Stomach (tissue), 9 donors: ENCODE measurements around the gene UQCRC1. TPM values are rescaled to one million over a fixed set of nuclear protein-coding genes. Genes with fewer than 3 reads are reported as not detected.

ENCODE experiments used
- DNase-seq, 2 donors: peaks; one replicate each; pipeline versions ENCODE4 v3.0.0 to v3.0.0-alpha.2; 2013 to 2019
- H3K27ac ChIP-seq, 5 donors: fragments of 200-600 bp in 4 of 5; sonication (generic) in 4 of 5; one replicate each; pipeline ENCODE4 v1.5.1; 2013 to 2019; ENCODE audit warnings: mild to moderate bottlenecking in 1 of 5, moderate library complexity in 1 of 5
- H3K27me3 ChIP-seq, 3 donors: fragments of 200-600 bp; sonication (generic); one replicate each; pipeline ENCODE4 v1.5.1; 2017 to 2019; ENCODE audit warnings: mixed run types in 1 of 3
- H3K36me3 ChIP-seq, 4 donors: fragments of 200-600 bp; sonication (generic); 1 replicate in 3 of 4; 2 replicates in 1 of 4; pipeline ENCODE4 v1.5.1; 2016 to 2019
- H3K4me1 ChIP-seq, 4 donors: fragments of 200-600 bp; sonication (generic); one replicate each; pipeline ENCODE4 v1.5.1; 2016 to 2019
- H3K4me3 ChIP-seq, 4 donors: fragments of 200-600 bp; sonication (generic) in 3 of 4; one replicate each; pipeline ENCODE4 v1.5.1; 2016 to 2019; ENCODE audit warnings: mild to moderate bottlenecking in 1 of 4
- H3K9me3 ChIP-seq, 4 donors: fragments of 200-600 bp; sonication (generic); one replicate each; pipeline ENCODE4 v1.5.1; 2016 to 2019
- EP300 ChIP-seq: sonication (generic); formaldehyde crosslinking; IDR thresholded peaks from one replicate; pipeline ENCODE4 v1.6.1; 2017; ENCODE audit warnings: antibody characterized with exemption
- POLR2A ChIP-seq, 4 donors: fragments of 450-650 bp; IDR thresholded peaks; one replicate each; pipeline ENCODE4 v1.6.1; 2016; ENCODE audit warnings: antibody characterized with exemption in 4 of 4, control low read depth in 2 of 4, mild to moderate bottlenecking in 1 of 4, moderate library complexity in 1 of 4
- POLR2AphosphoS5 ChIP-seq, 3 donors: sonication (generic); formaldehyde crosslinking; IDR thresholded peaks; one replicate each; pipeline ENCODE4 v1.6.1; 2016; ENCODE audit warnings: antibody characterized with exemption in 3 of 3
- WGBS, 5 donors: extraction: QIAGEN DNeasy Blood & Tissue Kit in 3 of 5; methylation state at CpG; one replicate each; pipeline versions ENCODE4 v1.1.5 to v1.1.7; 2013 to 2018; 5-methylcytosine and 5-hydroxymethylcytosine counted together
- intact Hi-C: fragments of 100-400 bp; cut with DNase I; formaldehyde crosslinking; loops from one replicate; pipeline ENCODE4 v1.15.1; 2023; ENCODE audit warnings: low total_unique reads
- polyA plus RNA-seq, 3 donors: library from polyadenylated mRNA; stranded (reverse); fragments of 200-250 nt; gene quantifications; one replicate each; pipeline ENCODE4 v1.2.3, GENCODE V29; 2013
- total RNA-seq, 5 donors: library from RNA; depleted of rRNA; stranded (reverse); fragments of >200 nt; gene quantifications; one replicate each; pipeline versions ENCODE4 v1.1.0 to v1.2.3, GENCODE V29; 2014 to 2016
- TF ChIP-seq, protein P1 (sequence below), 7 experiments: fragments of 450-650 bp in 4 of 7; fragments of 200-600 bp in 3 of 7; sonication (generic) in 3 of 7; IDR thresholded peaks; one replicate each; pipeline ENCODE4 v1.5.1; 2016 to 2019; ENCODE audit warnings: antibody characterized with exemption in 7 of 7, control low read depth in 2 of 7, mild to moderate bottlenecking in 1 of 7
- donor health status: healthy with polysubstance abuse.
- donor health status: Bipolar disorder and iron deficiency.
- donor health status: healthy.

Gene UQCRC1
- total and polyA plus RNA-seq, 8 donors: 178 to 568 (median 277) TPM

- DNase-seq: no peak
- Histone ChIP-seq H3K27ac (no peak overlapping the region), H3K4me3 (no peak overlapping the region), H3K36me3 (no peaks in the 10 kb centered on the region), H3K27me3 (no peaks in the 10 kb centered on the region), H3K4me1 (peaks cover 0 to 14% (median 0%) of the 10 kb centered on the region in 4 donors), H3K9me3 (no peaks in the 10 kb centered on the region)
- intact Hi-C loops: no loop called here
- WGBS, 5 donors: 78 to 87% (median 80%) methylated on average over 5 of the region's 5 CpGs
- TF ChIP-seq, protein P1, sequence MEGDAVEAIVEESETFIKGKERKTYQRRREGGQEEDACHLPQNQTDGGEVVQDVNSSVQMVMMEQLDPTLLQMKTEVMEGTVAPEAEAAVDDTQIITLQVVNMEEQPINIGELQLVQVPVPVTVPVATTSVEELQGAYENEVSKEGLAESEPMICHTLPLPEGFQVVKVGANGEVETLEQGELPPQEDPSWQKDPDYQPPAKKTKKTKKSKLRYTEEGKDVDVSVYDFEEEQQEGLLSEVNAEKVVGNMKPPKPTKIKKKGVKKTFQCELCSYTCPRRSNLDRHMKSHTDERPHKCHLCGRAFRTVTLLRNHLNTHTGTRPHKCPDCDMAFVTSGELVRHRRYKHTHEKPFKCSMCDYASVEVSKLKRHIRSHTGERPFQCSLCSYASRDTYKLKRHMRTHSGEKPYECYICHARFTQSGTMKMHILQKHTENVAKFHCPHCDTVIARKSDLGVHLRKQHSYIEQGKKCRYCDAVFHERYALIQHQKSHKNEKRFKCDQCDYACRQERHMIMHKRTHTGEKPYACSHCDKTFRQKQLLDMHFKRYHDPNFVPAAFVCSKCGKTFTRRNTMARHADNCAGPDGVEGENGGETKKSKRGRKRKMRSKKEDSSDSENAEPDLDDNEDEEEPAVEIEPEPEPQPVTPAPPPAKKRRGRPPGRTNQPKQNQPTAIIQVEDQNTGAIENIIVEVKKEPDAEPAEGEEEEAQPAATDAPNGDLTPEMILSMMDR (IDR thresholded peaks at IDR 0.05): no peak
- TF ChIP-seq EP300 (no peak), POLR2AphosphoS5 (IDR thresholded peaks at IDR 0.05) (no peak), POLR2A (IDR thresholded peaks at IDR 0.05) (no peak)
These were observed 42.4 kb downstream of the UQCRC1 start for GRCh38 chr3:48567090-48567489.

- intact Hi-C loops: no loop called here
- DNase-seq: no peak
- Histone ChIP-seq H3K4me1 (peaks cover 1 to 14% (median 2%) of the 10 kb centered on the region in 4 donors), H3K27ac (no peak overlapping the region), H3K27me3 (no peaks in the 10 kb centered on the region), H3K4me3 (no peak overlapping the region), H3K9me3 (no peaks in the 10 kb centered on the region), H3K36me3 (no peaks in the 10 kb centered on the region)
- TF ChIP-seq, protein P1 (IDR thresholded peaks at IDR 0.05): no peak
- TF ChIP-seq POLR2AphosphoS5 (IDR thresholded peaks at IDR 0.05) (no peak), EP300 (no peak), POLR2A (IDR thresholded peaks at IDR 0.05) (no peak)
- 87 to 94% (median 88%) methylated on average over 3 to 9 of the region's 9 CpGs for WGBS, 5 donors
These were observed 43.1 kb downstream of the UQCRC1 start for GRCh38 chr3:48566401-48566760.

- Histone ChIP-seq H3K9me3 (no peaks in the 10 kb centered on the region), H3K27me3 (no peaks in the 10 kb centered on the region), H3K27ac (no peak overlapping the region), H3K4me3 (no peak overlapping the region), H3K36me3 (no peaks in the 10 kb centered on the region), H3K4me1 (peaks cover 7 to 20% (median 8%) of the 10 kb centered on the region in 4 donors)
- no peak for TF ChIP-seq EP300
- TF ChIP-seq POLR2A (IDR thresholded peaks at IDR 0.05): no peak
- no peak for TF ChIP-seq POLR2AphosphoS5 (IDR thresholded peaks at IDR 0.05)
- TF ChIP-seq, protein P1 (IDR thresholded peaks at IDR 0.05): no peak
- DNase-seq: no peak
- whole genome bisulfite sequencing, 5 donors: 49 to 67% (median 65%) methylated on average over 7 of the region's 7 CpGs
- intact Hi-C loops: no loop called here
These were observed 43.6 kb downstream of the UQCRC1 start for GRCh38 chr3:48565591-48566400.

DNA sequence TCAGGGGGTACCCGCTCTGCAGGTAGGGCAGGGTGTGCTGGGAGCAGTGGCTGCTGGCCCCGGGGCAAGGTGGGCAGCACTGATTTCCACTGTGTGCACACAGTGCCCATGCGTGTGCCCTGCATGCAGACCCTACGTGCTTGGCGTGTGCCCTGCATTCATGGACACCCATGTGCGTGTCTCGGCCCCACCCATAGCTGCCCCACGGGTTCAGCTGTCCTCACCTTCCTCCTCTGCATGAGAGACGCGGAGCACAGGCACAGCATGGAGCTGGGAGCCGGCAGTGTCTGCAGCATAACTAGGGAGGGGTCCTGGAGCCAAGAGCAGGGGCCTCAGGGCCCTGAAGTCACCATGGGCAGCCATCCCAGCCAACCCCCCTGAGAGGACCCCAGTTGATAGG is 44.3 kb downstream of the UQCRC1 start:
- 88 to 90% (median 89%) methylated on average over 5 to 11 of the region's 11 CpGs for WGBS, 5 donors
- Histone ChIP-seq H3K4me1 (peaks cover 13 to 26% (median 14%) of the 10 kb centered on the region in 4 donors), H3K9me3 (no peaks in the 10 kb centered on the region), H3K36me3 (no peaks in the 10 kb centered on the region), H3K27ac (no peak overlapping the region), H3K27me3 (no peaks in the 10 kb centered on the region), H3K4me3 (no peak overlapping the region)
- DNase-seq: no peak
- TF ChIP-seq POLR2A (IDR thresholded peaks at IDR 0.05) (no peak), EP300 (no peak), POLR2AphosphoS5 (IDR thresholded peaks at IDR 0.05) (no peak)
- TF ChIP-seq, protein P1 (IDR thresholded peaks at IDR 0.05): no peak
- intact Hi-C loops: no loop called here
